Cerebellar nuclear complex (tissue), 1 donor: ENCODE measurements around the gene SYNPO.

ENCODE experiments used
- DNase-seq, 2 experiments: peaks; one replicate each; lab custom pipeline; 2025; lab: John Stamatoyannopoulos, UW

Gene SYNPO

GRCh38 chr5:150608991-150609390 lies 31.5 kb upstream of the SYNPO start:
- no peak for DNase-seq

DNA sequence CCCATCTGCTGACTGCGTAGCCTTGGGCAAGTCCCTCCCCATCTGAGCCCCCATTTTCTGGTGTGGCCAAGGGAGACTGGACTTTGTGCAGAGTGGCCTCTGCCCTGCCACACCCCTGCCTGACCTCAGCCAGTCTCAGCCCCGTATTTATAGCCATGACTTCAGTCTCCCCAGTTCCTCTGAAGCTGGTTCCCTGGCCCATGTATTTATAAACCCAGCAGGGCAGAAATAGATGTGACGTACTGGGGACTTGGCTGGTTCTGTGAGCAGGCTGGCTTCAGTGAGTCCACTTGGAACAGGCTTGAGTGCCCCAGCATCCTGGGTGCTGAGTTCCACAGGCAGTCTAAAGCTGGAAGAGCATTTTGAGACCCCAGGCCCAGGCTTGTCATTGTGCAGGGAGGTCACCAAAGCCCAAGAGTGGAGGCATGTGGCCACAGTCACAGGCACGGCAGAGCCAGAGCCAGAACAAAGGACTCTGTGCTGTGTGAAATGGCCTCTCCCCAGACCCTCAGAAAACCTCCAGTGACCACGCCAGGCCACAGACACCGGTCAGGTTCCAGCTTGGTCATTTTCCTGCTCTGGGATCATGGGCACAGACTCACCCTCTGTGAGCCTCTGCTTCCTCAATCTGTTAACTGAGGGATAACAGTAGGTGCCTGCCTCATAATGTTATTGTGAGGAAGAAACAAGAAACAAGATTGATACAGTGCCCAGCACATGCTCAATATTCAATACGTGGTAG lies 30.4 kb upstream of the SYNPO start:
- peak in 1 of 2 experiments; percentile 28 for DNase-seq

DNA sequence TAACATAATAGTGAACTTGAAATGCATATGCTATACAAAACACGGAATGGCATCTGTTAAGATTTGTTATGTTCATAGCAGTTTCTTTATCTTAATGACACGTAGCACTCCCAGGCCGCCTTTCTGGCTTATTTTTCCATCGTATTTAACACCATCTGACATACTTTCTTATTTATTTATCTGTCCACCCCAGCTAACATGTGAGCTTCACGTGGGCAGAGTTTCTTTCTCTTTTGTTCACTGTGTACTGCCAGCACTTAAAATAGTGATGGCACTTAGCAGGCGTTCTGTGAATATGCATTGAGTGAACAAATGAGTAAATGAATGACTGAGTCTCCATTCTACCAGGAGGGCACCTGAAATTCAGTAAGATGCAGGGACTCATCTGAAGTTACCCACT lies 29.4 kb upstream of the SYNPO start:
- DNase-seq, result no peak

- DNase-seq, result no peak
These were observed 28.1 kb upstream of the SYNPO start for GRCh38 chr5:150612405-150612804.

DNA sequence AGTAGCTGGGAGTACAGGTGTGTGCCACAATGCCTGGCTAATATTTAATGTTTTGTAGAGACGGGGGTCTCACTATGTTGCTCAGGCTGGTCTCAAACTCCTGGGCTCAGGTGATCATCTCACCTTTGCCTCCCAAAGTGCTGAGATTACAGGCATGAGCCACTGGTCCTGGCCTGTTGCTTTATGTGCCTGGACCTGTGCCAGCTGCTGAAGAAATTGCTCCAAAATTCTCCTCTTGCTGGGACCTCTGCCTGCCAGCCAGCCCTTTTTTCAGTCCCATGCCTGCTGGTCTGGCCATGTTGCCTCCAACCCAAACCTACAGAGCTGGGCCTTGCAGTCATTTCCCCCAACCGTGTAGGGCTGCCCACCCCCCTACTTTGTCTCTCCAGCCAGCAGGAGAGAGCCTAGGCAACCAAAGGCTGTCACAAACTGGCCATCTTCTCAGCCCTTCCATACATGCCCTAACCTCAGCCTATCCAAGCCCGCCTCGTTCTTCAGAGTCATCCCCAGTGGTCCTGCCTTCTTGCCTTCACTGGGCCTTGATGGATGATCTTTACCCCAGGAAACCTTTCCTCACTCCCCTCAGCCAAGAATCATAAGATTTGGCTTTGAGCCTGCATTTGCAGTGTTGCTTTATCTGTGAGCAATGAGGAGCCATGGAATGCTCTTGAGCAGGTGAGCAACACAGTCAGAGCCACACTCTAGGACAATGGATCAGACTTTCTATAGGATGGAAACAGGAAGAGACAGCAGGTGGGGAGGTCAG lies 27.4 kb upstream of the SYNPO start:
- DNase-seq, result no peak

GRCh38 chr5:150613991-150614660 lies 26.3 kb upstream of the SYNPO start:
- DNase-seq, result no peak

DNA sequence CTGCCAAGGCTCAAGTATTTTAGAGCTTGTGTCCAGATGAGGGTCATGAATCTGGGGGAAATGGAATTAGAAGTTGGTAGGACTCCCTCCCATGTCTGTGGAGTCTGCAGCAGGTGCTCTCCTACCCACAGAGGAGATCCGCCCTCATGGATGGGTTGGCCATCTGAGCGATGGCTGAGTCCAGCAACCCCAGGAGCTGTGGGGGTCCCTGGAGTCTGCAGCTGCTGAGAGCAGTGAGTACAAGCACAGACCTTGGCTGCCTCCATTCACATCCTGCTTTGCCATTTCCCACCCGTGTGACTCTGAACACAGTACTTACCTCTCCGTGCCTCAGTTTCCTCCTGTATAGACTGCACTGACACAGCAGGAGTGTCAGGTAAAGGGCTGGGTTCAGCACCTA lies 25.8 kb upstream of the SYNPO start:
- DNase-seq, result no peak

DNA sequence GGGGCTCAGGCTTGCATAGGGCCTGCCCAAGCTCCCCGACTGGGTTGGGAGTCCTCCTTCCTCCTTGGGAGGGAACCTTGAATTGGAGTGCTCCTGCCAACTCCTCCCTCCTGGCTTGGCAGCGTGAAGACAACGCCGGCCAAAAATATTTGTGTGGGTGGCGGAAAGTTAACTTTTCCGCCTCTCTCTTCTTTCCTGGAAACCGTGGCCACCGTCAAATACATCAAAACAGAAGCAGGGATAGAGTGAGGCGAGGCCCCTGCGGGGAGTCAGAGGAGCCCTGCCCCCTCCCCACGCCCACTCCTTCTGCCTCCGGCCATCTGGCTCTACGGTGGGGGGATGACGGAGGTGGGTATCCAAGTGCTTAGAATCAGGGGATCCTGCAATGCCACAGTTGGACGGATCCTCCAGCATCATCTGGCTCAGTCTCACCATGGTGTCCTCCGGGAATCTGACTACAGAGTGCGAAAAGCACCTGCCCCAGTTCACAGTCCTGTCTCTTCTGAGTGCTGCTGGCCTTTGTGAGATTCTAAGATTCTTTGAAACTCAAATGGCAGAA lies 25.2 kb upstream of the SYNPO start:
- DNase-seq, result no peak

- DNase-seq, result no peak
These were observed 24.4 kb upstream of the SYNPO start for GRCh38 chr5:150616024-150616470.

DNA sequence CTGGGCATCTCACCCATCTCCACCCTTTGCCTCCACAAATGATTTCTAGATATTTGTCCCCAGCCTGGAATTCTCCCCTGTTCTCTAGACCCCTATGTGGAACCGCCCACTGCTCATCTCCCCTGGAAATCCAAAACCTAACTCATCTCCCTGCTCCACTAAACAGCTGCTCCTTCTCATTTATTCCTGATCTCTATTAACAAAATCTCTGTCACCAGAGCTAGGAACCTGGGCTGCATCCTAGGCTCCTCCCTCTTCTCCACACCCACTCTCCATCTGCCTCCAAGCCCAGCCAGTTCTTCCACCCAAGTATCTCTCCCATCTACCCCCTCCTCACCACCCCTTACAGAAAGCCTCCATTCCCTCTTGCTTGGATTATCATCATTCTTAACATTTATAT lies 24.0 kb upstream of the SYNPO start:
- no peak for DNase-seq

DNA sequence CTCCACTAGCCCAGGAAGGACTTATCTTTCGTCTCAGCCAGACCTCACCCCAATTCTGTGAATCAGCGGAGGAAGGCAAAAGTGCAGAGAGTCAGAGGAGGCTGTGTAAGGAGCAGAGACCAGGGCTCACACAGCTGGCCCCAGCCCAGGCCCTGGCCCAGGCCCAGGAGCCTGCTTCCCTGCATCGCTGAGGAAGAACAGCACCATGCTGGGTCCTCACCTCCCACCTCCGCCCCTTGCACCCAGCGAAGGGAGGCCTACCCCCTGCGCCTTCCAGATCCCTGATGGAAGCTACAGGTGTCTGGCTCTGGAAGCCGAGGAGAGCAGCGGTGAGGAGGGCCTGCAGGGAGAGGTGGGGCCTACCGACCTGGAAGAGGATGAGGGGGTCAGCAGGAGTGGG lies 22.3 kb upstream of the SYNPO start:
- DNase-seq, result no peak

- DNase-seq, result no peak
These were observed 21.7 kb upstream of the SYNPO start for GRCh38 chr5:150618588-150619281.

- no peak for DNase-seq
These were observed 20.9 kb upstream of the SYNPO start for GRCh38 chr5:150619359-150620230.

DNA sequence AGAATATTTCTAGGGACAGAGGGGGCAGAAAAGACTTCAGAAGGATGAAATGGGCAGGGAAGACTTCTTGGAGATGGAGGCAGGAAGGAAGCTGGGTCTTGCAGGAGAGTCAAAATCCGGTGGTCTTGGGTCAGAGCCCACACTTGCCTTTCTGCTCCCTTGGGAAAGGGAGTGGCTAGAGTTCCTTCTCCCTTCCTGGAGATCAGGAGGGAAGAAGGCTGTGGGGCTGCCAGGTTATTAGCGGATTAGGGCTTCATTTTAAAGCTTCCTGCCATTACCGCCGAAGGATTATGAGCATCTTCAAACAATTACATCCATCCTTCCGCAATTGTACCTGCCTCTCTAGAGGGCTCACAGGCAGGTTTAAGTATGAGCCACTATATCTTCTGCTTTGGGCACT lies 19.2 kb upstream of the SYNPO start:
- no peak for DNase-seq

DNA sequence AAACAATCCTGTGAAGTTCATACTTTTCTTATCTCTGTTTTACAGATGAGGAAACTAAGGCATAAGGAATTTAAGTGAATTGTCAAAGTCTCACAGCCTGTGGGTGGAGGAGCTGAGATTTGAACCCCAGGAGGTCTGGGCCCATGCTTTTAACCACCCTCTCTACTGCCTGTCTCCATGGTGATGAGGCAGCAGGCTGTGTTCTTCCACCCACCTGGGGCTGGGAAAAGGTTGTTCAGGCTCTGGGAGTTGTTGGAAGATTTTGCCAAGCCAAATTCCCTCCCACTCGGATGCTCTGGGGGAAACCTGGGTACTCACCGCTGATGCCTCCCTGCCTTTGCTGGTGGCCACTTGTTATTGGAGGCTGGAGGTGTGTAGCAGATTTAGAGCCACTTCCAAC lies 18.3 kb upstream of the SYNPO start:
- DNase-seq, result no peak

GRCh38 chr5:150623152-150623877 lies 17.1 kb upstream of the SYNPO start:
- no peak for DNase-seq

DNA sequence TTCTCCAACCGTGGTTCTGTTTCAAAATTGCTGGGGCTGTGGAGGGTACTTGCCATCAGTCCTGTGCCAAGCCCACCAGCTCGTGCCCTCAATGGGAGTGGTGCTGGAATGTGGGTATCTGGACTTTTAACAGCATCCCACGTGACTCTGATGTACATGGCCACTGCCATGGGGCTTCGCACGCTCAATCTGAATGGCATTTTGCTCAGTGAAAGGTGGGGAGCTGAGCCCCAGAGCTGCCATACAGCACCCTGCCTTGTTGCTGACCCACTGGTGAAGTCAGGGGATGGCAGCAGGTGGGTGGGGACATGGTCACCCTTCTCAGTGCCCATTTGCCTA lies 16.6 kb upstream of the SYNPO start:
- DNase-seq, result no peak

- DNase-seq, result no peak
These were observed 15.9 kb upstream of the SYNPO start for GRCh38 chr5:150624334-150625163.

GRCh38 chr5:150625164-150625535 lies 15.3 kb upstream of the SYNPO start:
- DNase-seq, result no peak
